NCI-H2196 (cell line): ENCODE measurements around the gene USP40.

Experiments used
- DNase-seq: peaks from one replicate; lab custom pipeline; 2025; ENCODE audit not compliant: unreplicated experiment; lab: John Stamatoyannopoulos, UW

USP40 gene

DNA sequence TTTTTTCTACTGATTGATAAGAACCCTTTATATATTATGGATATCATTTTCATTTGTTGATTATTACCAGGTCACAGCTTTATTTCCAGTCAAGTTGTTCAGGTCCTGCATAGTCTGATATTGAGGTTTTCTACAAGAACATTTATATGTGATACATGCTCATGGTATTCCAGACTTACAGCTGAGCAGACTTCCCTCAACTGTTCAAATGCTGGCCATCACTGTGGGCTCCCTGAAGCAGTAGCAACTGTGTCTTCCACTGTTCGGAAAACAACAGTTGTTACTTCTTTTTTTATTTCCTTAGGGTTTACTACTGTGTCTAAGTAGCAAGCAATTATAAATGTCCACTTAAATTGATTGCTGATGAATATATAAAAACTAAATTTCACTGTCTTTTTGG, 132.8 kb downstream of the USP40 start:
- no peak for DNase-seq

DNA sequence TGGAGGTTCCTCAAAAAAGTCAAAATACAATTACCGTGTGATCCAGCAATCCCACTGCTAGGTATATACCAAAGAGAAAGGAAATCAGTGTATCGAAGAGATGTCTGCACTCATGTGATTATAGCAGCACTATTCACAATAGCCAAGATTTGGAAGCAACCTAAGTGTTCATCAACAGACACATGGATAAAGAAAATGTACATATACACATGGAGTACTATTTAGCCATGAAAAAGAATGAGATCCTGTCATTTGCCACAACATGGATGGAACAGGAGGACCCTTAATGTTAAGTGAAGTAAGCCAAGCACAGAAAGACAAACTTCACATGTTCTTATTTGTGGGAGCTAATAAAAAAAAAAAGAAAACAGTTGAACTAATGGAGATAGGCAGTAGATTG, 133.6 kb downstream of the USP40 start:
- no peak for DNase-seq

DNA sequence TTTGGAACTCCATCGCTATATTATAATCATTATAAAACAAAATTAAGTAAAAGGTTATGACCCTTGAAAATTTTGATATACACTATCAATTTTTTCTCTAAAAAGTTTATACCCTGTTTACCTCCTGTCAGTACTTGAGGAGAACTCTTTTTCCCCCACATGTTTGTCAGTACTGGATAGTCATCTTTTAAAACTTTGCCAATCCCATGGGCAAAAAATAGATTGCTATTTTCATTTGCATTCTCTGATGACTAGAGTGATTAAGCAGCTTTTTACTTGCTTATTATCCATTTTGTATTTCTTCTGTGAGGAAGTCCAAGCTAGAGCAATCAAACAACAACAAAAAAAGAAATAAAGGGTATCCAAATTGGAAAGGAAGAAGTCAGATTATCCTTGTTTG, 135.9 kb downstream of the USP40 start:
- no peak for DNase-seq

DNA sequence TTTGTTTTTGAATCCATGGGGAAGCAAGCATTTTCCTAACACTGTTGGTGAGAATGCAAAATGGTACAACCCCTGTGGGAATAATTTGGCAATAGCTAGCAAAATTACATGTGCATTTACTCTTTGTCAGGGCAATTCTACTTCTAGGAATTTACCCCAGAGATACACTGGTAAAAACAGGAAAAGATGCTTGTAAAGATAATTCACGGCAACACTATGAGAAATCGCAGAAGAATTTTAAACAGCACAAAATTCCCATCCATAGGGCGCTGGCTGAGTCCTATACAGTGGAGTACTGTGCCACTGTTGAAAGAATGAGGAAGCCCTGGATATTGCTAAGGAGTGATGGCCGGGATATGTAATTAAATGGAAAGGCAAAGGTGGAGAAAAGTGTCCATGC, 136.5 kb downstream of the USP40 start:
- no peak for DNase-seq

DNA sequence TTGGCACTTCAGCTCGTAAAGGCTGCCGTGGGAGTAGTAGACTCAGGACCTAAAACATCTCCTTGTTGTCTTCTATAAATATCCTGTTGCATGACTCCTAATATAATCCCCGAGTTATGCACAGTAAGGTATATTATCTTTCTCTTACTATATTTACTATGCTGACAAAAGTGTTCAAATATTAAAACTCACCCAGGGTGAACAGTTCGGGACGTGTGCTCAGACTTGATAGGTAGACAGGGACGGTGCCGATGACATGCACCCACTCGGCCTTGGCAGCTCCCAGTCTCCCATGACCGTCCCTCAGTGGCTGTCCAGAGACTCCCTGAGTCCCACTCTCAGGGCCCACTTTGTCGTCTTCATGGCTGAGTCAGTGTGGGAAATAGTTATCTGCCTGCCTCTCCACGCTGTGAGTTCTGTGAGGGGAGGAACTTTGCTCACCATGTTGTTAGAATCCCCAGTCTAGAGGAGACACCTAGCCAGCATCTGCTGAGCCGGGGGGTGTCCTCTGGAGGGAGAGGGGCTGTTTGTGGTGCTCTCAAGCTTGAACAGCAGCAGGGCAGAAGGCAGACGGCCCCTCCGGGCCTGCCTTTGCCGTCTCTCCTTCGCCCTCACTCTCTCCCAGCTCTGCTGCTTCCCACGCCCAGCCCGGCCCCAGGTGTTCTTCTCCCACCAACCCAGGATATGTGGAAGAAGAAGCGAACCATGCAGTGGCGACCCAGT, 137.2 kb downstream of the USP40 start:
- DNase-seq, result no peak

DNA sequence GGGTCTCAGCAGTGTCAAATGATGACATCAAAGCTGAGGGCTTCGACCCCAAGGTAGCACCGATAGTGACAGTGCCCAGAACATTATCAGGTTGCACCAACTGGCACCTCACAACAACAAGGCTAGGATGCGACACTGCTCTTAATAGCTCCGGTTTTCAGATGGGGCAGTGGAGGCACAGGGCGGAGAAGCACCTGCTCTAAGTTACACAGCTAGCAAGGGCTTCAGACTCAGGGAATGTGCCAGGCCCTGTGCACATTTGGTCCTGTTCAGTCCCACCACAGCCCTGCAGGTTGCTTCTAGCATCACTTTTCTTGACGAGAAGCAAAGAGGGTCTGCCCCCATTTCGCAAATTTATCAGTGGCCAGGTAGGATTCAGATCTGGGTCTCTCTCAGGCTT, 138.1 kb downstream of the USP40 start:
- DNase-seq, result no peak

DNA sequence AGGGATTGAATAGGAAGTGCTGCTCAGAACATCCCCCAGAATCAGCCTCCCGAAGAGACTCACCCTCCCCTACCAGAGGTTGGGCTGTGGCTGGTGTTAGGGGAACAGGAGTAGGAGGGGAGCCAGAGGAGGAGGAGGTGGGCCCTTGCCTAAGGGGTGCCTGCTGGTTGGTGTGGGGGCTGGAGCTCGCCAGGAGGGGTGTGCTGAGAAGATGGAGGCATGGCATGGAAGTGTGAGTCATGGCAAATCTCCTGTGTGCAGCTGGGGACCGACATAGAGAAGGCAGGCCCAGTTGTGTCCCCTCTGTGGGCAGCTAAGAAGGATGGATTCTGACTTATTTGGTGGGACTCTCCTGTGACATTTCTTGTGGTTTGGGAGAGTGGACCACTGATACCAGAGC, 138.6 kb downstream of the USP40 start:
- no peak for DNase-seq

DNA sequence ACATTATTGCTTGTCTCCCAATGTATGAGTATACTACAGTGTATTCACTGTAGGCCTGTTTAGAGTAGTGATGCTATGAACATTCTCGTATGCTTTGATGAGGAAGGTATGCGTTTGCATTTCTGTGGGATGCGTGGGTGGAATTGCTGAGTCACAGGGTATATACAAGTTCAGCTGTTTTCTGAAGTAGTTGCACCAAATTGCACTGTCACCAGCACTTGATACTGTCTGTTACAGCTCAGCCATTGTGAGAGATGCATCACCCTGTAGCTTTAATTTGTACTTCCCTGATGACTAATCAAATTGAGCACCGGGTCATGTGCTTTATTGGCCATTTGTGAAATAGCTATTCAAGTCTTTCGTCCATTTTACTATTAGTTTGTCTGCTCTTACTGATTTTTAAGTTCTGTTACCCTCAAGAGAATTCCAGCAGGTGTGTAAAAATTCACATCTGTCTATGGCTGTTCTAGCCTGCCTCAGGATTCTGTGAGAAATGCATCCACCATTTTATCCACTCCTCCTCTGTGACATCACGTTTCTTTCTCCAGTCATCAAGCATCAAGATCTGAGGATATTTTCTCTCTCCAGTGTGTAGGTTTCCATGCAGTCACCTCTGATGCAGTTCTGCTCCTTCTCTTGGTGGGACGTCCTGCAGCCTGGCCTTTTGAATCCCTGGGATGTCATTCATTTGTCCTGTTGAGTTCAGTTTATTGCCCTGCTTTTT, 139.8 kb downstream of the USP40 start:
- no peak for DNase-seq
